Stomach (tissue), 9 donors: ENCODE data around the gene PDILT. TPM values are rescaled to one million over a fixed set of nuclear protein-coding genes. Genes with fewer than 3 reads are reported as not detected.
"Not testable (repeated sequence)": the region's sequence is repeated elsewhere in the genome, so short reads cannot be mapped to it uniquely, and the experiment has no call there.

Source experiments
- DNase-seq, 2 donors: peaks; one replicate each; pipeline versions ENCODE4 v3.0.0 to v3.0.0-alpha.2; 2013 to 2019
- H3K27ac ChIP-seq, 5 donors: fragments of 200-600 bp in 4 of 5; sonication (generic) in 4 of 5; one replicate each; pipeline ENCODE4 v1.5.1; 2013 to 2019; ENCODE audit warnings: mild to moderate bottlenecking in 1 of 5, moderate library complexity in 1 of 5
- H3K27me3 ChIP-seq, 3 donors: fragments of 200-600 bp; sonication (generic); one replicate each; pipeline ENCODE4 v1.5.1; 2017 to 2019; ENCODE audit warnings: mixed run types in 1 of 3
- H3K36me3 ChIP-seq, 4 donors: fragments of 200-600 bp; sonication (generic); 1 replicate in 3 of 4; 2 replicates in 1 of 4; pipeline ENCODE4 v1.5.1; 2016 to 2019
- H3K4me1 ChIP-seq, 4 donors: fragments of 200-600 bp; sonication (generic); one replicate each; pipeline ENCODE4 v1.5.1; 2016 to 2019
- H3K4me3 ChIP-seq, 4 donors: fragments of 200-600 bp; sonication (generic) in 3 of 4; one replicate each; pipeline ENCODE4 v1.5.1; 2016 to 2019; ENCODE audit warnings: mild to moderate bottlenecking in 1 of 4
- H3K9me3 ChIP-seq, 4 donors: fragments of 200-600 bp; sonication (generic); one replicate each; pipeline ENCODE4 v1.5.1; 2016 to 2019
- CTCF ChIP-seq, 7 experiments: fragments of 450-650 bp in 4 of 7; fragments of 200-600 bp in 3 of 7; sonication (generic) in 3 of 7; IDR thresholded peaks; one replicate each; pipeline ENCODE4 v1.5.1; 2016 to 2019; ENCODE audit warnings: antibody characterized with exemption in 7 of 7, control low read depth in 2 of 7, mild to moderate bottlenecking in 1 of 7
- EP300 ChIP-seq: sonication (generic); formaldehyde crosslinking; IDR thresholded peaks from one replicate; pipeline ENCODE4 v1.6.1; 2017; ENCODE audit warnings: antibody characterized with exemption
- POLR2A ChIP-seq, 4 donors: fragments of 450-650 bp; IDR thresholded peaks; one replicate each; pipeline ENCODE4 v1.6.1; 2016; ENCODE audit warnings: antibody characterized with exemption in 4 of 4, control low read depth in 2 of 4, mild to moderate bottlenecking in 1 of 4, moderate library complexity in 1 of 4
- POLR2AphosphoS5 ChIP-seq, 3 donors: sonication (generic); formaldehyde crosslinking; IDR thresholded peaks; one replicate each; pipeline ENCODE4 v1.6.1; 2016; ENCODE audit warnings: antibody characterized with exemption in 3 of 3
- WGBS, 5 donors: extraction: QIAGEN DNeasy Blood & Tissue Kit in 3 of 5; methylation state at CpG; one replicate each; pipeline versions ENCODE4 v1.1.5 to v1.1.7; 2013 to 2018; 5-methylcytosine and 5-hydroxymethylcytosine counted together
- intact Hi-C: fragments of 100-400 bp; cut with DNase I; formaldehyde crosslinking; loops from one replicate; pipeline ENCODE4 v1.15.1; 2023; ENCODE audit warnings: low total_unique reads
- polyA plus RNA-seq, 3 donors: library from polyadenylated mRNA; stranded (reverse); fragments of 200-250 nt; gene quantifications; one replicate each; pipeline ENCODE4 v1.2.3, GENCODE V29; 2013
- total RNA-seq, 5 donors: library from RNA; depleted of rRNA; stranded (reverse); fragments of >200 nt; gene quantifications; one replicate each; pipeline versions ENCODE4 v1.1.0 to v1.2.3, GENCODE V29; 2014 to 2016
- donor health status: healthy with polysubstance abuse.
- donor health status: Bipolar disorder and iron deficiency.
- donor health status: healthy.

The PDILT gene
- total and polyA plus RNA-seq, 8 donors: 0.37 to 150 (median 34.8) TPM; not detected in 1

GRCh38 chr16:20325005-20325404 is 79.5 kb downstream of the PDILT start:
- DNase-seq: no peak
- Histone ChIP-seq H3K9me3 (no peaks in the 10 kb centered on the region), H3K36me3 (no peaks in the 10 kb centered on the region), H3K27ac (no peak overlapping the region), H3K27me3 (no peaks in the 10 kb centered on the region), H3K4me3 (no peak overlapping the region), H3K4me1 (peaks cover 0 to 15% (median 10%) of the 10 kb centered on the region in 4 donors)
- no peak for TF ChIP-seq POLR2A (IDR thresholded peaks at IDR 0.05)
- TF ChIP-seq EP300: no peak
- TF ChIP-seq CTCF (IDR thresholded peaks at IDR 0.05): no peak
- no peak for TF ChIP-seq POLR2AphosphoS5 (IDR thresholded peaks at IDR 0.05)
- intact Hi-C loops: no loop called here
- WGBS, 5 donors: 37 to 75% (median 50%) methylated on average over 3 of the region's 3 CpGs

- intact Hi-C loops: no loop called here
- TF ChIP-seq POLR2AphosphoS5 (IDR thresholded peaks at IDR 0.05) (no peak), CTCF (IDR thresholded peaks at IDR 0.05) (no peak), POLR2A (IDR thresholded peaks at IDR 0.05) (no peak), EP300 (no peak)
- Histone ChIP-seq H3K9me3 (no peaks in the 10 kb centered on the region), H3K4me3 (no peak overlapping the region), H3K27ac (no peak overlapping the region), H3K36me3 (no peaks in the 10 kb centered on the region), H3K27me3 (no peaks in the 10 kb centered on the region), H3K4me1 (peaks cover 0 to 15% (median 10%) of the 10 kb centered on the region in 4 donors)
- WGBS, 5 donors: 73 to 85% (median 81%) methylated on average over 9 of the region's 9 CpGs
- DNase-seq: no peak
These were observed 80.9 kb downstream of the PDILT start for GRCh38 chr16:20323591-20324117.

- H3K4me3 ChIP-seq: no peak overlapping the region
- no peaks in the 10 kb centered on the region for H3K9me3 ChIP-seq
- no peak overlapping the region for H3K27ac ChIP-seq
- peaks cover 0 to 15% (median 10%) of the 10 kb centered on the region in 4 donors for H3K4me1 ChIP-seq
- TF ChIP-seq CTCF (IDR thresholded peaks at IDR 0.05) (no peak), EP300 (no peak), POLR2AphosphoS5 (IDR thresholded peaks at IDR 0.05) (no peak), POLR2A (IDR thresholded peaks at IDR 0.05) (no peak)
- H3K27me3 ChIP-seq: no peaks in the 10 kb centered on the region
- intact Hi-C loops: no loop called here
- no peaks in the 10 kb centered on the region for H3K36me3 ChIP-seq
- DNase-seq: no peak
- WGBS, 5 donors: 91 to 100% (median 94%) methylated on average over 4 of the region's 4 CpGs
These were observed 81.8 kb downstream of the PDILT start for GRCh38 chr16:20322696-20323095.

GRCh38 chr16:20321671-20322070 is 82.9 kb downstream of the PDILT start:
- Histone ChIP-seq H3K27me3 (no peaks in the 10 kb centered on the region), H3K4me1 (peaks cover 0 to 8% (median 3%) of the 10 kb centered on the region in 4 donors), H3K36me3 (no peaks in the 10 kb centered on the region), H3K27ac (no peak overlapping the region), H3K9me3 (no peaks in the 10 kb centered on the region), H3K4me3 (no peak overlapping the region)
- DNase-seq: no peak
- TF ChIP-seq POLR2A (IDR thresholded peaks at IDR 0.05): no peak
- TF ChIP-seq CTCF (IDR thresholded peaks at IDR 0.05): no peak
- TF ChIP-seq POLR2AphosphoS5 (IDR thresholded peaks at IDR 0.05): no peak
- TF ChIP-seq EP300: no peak
- intact Hi-C loops: no loop called here
- WGBS, 5 donors: 86 to 90% (median 88%) methylated on average over 1 of the region's 1 CpG

GRCh38 chr16:20321051-20321450 is 83.5 kb downstream of the PDILT start:
- H3K9me3 ChIP-seq, intact Hi-C loops, H3K27ac ChIP-seq, H3K4me3 ChIP-seq, DNase-seq, H3K4me1 ChIP-seq, H3K36me3 ChIP-seq, H3K27me3 ChIP-seq: not testable (repeated sequence)
- whole genome bisulfite sequencing, 5 donors: 91 to 98% (median 97%) methylated on average over 2 of the region's 2 CpGs
